Loucy (cell line): ENCODE measurements around the gene SLC27A5.

Source experiments
- EZH2phosphoT487 ChIP-seq: fragments of 200-600 bp; IDR thresholded peaks from 2 replicates; pipeline ENCODE4 v1.6.1; 2018; ENCODE audit warnings: antibody characterized with exemption, mild to moderate bottlenecking, moderate library complexity, borderline replicate concordance
- TF ChIP-seq, protein P1 (sequence below): fragments of 200-600 bp; sonication (generic); conservative IDR thresholded peaks from 2 replicates; pipeline ENCODE4 v1.5.1; 2014; ENCODE audit warnings: mild to moderate bottlenecking, antibody characterized with exemption, low read length

DNA sequence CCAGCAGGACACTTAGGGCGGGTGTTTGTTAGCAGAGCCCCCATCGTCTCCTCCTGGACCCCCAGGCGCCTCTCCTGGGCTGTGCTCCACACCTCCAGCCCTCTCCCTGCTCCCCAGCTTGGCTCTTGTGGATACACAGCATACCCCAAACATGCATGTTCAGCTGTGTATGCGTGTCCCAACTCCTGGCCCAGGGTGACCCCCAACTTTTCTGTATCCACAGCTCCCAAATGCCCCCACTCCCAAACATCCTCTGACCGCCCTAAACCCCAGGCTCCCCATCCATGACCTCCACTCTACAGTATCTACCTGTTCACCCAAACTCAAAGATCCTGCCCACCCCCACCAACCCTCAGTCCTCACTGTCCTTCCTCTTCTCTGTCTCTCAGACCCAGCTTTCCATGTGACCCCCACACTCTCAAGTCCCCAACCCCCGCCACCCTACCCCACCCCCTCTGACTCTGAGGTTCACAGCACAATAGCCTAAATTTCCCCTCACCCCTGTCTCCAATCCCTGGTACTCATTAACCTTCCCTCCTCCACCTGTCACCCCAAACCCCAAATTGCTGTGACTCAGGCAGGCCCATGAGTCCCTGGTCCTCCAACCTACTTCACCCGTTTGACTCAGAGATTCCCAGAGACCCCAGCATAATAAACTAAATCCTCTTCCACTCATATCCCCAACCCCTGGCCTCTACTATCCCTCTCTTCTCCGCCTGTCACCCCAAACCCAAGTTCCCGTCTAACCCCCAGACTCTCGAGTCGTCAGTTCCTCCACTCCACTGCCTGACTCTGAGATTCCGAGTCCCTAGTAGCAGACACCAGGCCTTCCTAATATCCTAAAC is 45.7 kb upstream of the SLC27A5 start:
- TF ChIP-seq, protein P1, sequence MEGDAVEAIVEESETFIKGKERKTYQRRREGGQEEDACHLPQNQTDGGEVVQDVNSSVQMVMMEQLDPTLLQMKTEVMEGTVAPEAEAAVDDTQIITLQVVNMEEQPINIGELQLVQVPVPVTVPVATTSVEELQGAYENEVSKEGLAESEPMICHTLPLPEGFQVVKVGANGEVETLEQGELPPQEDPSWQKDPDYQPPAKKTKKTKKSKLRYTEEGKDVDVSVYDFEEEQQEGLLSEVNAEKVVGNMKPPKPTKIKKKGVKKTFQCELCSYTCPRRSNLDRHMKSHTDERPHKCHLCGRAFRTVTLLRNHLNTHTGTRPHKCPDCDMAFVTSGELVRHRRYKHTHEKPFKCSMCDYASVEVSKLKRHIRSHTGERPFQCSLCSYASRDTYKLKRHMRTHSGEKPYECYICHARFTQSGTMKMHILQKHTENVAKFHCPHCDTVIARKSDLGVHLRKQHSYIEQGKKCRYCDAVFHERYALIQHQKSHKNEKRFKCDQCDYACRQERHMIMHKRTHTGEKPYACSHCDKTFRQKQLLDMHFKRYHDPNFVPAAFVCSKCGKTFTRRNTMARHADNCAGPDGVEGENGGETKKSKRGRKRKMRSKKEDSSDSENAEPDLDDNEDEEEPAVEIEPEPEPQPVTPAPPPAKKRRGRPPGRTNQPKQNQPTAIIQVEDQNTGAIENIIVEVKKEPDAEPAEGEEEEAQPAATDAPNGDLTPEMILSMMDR, result no peak
- TF ChIP-seq EZH2phosphoT487, result no peak
